ENCODE data around the gene DBP.

The DBP gene

DNA sequence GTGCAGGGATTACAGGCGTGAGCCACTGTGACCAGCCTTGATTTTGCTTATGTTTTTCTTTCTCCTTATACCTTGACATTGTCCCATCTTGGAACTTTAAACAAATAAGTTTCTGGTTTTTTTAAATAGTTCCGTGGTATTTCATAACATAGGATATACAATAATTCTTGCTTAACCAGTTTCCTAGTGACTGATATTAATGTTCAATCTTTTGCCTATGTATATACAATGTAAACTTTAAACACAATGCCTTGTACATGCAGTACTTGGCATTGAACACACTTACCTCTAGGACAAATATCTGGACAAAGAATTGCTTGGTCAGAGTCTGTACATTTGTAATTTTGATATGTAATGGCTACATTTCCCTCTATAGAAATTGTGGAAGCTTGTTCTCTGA is 55.0 kb downstream of the DBP start:
- 87 to 96% methylated on average over 1 of the region's 2 CpGs for WGBS, 2 experiments
- Histone ChIP-seq H3K4me1 (ENCODE audit: control insufficient read depth, insufficient read depth, low read length) (peaks cover 2% of the 10 kb centered on the region), H3K4me3 (ENCODE audit: insufficient read depth, low read depth, low read length) (no peak overlapping the region), H3K9me3 (ENCODE audit: control insufficient read depth, low read length) (no peaks in the 10 kb centered on the region), H3K36me3 (ENCODE audit: control insufficient read depth, insufficient read depth, low read length) (no peaks in the 10 kb centered on the region), H3K27me3 (ENCODE audit: control insufficient read depth, insufficient read depth, low read length, poor library complexity, severe bottlenecking) (no peaks in the 10 kb centered on the region), H3K27ac (ENCODE audit: insufficient read depth, low read depth, low read length, poor library complexity, severe bottlenecking) (no peak overlapping the region)
